GM13977 (cell line): ENCODE measurements around the gene DHX16.

ENCODE experiments used
- DNase-seq: peaks from one replicate; pipeline ENCODE4 v3.0.0; 2012; ENCODE audit warnings: low spot score
- CTCF ChIP-seq: IDR thresholded peaks from 2 replicates; pipeline ENCODE4 v1.5.1; 2012; ENCODE audit warnings: mild to moderate bottlenecking, control low read depth; ENCODE audit not compliant: insufficient read depth; ENCODE audit errors: extremely low read depth, missing control alignments
- in situ Hi-C: fragments of 300-500 bp; cut with MboI; formaldehyde crosslinking; loops from one replicate; pipeline ENCODE4 v1.12.0; 2022; ENCODE audit warnings: low sequenced_read_pairs, low pct_unique_long_range_greater_than_20kb, mixed read lengths, inconsistent platforms; ENCODE audit not compliant: unreplicated experiment

Gene DHX16

GRCh38 chr6:30707281-30707850 lies 34.6 kb upstream of the DHX16 start:
- no peak for TF ChIP-seq CTCF
- in situ Hi-C loops, result no loop called here
- DNase-seq, result no peak

- DNase-seq, result no peak
- no peak for TF ChIP-seq CTCF
- in situ Hi-C loops, result no loop called here
Observed at GRCh38 chr6:30705620-30706019, 32.8 kb upstream of the DHX16 start.

GRCh38 chr6:30703821-30704220 lies 31.0 kb upstream of the DHX16 start:
- in situ Hi-C loops, result no loop called here
- no peak for DNase-seq
- no peak for TF ChIP-seq CTCF

- no peak for DNase-seq
- in situ Hi-C loops, result no loop called here
- no peak for TF ChIP-seq CTCF
Observed at GRCh38 chr6:30703011-30703410, 30.2 kb upstream of the DHX16 start.

DNA sequence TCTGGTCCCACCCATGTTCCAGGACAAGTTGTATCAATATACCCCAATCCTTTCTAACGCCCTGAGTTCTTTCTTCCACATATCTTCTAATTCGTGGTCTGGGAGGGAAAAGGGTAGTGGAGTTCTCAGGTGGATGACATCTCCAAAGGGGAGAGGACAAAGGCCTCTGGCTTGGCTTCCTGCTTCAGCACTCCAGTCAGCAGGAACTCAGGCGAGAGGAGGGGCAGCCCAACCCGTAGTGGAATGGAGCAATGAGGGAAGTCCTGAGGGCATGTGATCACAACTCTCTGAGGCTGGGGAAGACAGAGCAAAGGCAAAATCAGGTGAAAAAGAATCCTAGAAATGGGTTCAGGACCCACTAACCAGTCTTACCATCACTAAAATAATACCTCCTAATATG lies 27.5 kb upstream of the DHX16 start:
- no peak for DNase-seq
- TF ChIP-seq CTCF, result no peak
- in situ Hi-C loops, result no loop called here

- in situ Hi-C loops, result no loop called here
- no peak for DNase-seq
- no peak for TF ChIP-seq CTCF
Observed at GRCh38 chr6:30696432-30696831, 23.6 kb upstream of the DHX16 start.
